NT2/D1 (cell line): ENCODE data around the gene THBS3.
"Not testable (repeated sequence)": the region's sequence is repeated elsewhere in the genome, so short reads cannot be mapped to it uniquely, and the experiment has no call there.

ENCODE experiments used
- DNase-seq: peaks from one replicate; pipeline ENCODE4 v3.0.0-alpha.2; 2011; ENCODE audit warnings: low read depth, low spot score
- H3K27me3 ChIP-seq: 2 replicates; pipeline ENCODE4 v1.6.0; 2011; ENCODE audit warnings: mild to moderate bottlenecking; ENCODE audit not compliant: insufficient read length, insufficient read depth
- H3K36me3 ChIP-seq: 2 replicates; pipeline ENCODE4 v1.6.1; 2011; ENCODE audit warnings: mild to moderate bottlenecking, low read length, mixed read lengths; ENCODE audit not compliant: insufficient read depth, insufficient read length
- H3K4me1 ChIP-seq: 2 replicates; pipeline ENCODE4 v1.5.1; 2011; ENCODE audit not compliant: insufficient read depth, insufficient read length
- H3K4me3 ChIP-seq: 2 replicates; pipeline ENCODE4 v1.5.1; 2011; ENCODE audit warnings: low read depth; ENCODE audit not compliant: insufficient read length
- H3K9ac ChIP-seq: 2 replicates; pipeline ENCODE4 v1.6.0; 2011; ENCODE audit warnings: low read depth; ENCODE audit not compliant: insufficient read length
- H3K9me3 ChIP-seq: 2 replicates; pipeline ENCODE4 v1.5.1; 2011; ENCODE audit warnings: mild to moderate bottlenecking, low read length; ENCODE audit not compliant: insufficient read depth
- SUZ12 ChIP-seq: IDR thresholded peaks from 2 replicates; pipeline ENCODE4 v1.6.1; 2011; ENCODE audit not compliant: insufficient read length, insufficient read depth; ENCODE audit errors: extremely low read depth
- YY1 ChIP-seq: IDR thresholded peaks from 2 replicates; pipeline ENCODE4 v1.6.1; 2011; ENCODE audit not compliant: insufficient read length, insufficient read depth
- ZNF274 ChIP-seq: IDR thresholded peaks from 2 replicates; pipeline ENCODE4 v1.6.1; 2011; ENCODE audit warnings: mild to moderate bottlenecking, low read depth, low read length

Gene THBS3

GRCh38 chr1:155219592-155220031 lies 11.9 kb upstream of the THBS3 start:
- no peak for DNase-seq
- Histone ChIP-seq H3K4me1 (no peaks in the 10 kb centered on the region), H3K9me3 (no peaks in the 10 kb centered on the region), H3K4me3 (no peak overlapping the region), H3K9ac (no peak overlapping the region), H3K27me3 (no peaks in the 10 kb centered on the region), H3K36me3 (peaks cover 50% of the 10 kb centered on the region)
- TF ChIP-seq YY1, result peak; percentile 78
- no peak for TF ChIP-seq SUZ12
- no peak for TF ChIP-seq ZNF274

- TF ChIP-seq ZNF274 (no peak), YY1 (peak; percentile 93), SUZ12 (no peak)
- H3K9ac ChIP-seq, result no peak overlapping the region
Observed at GRCh38 chr1:155218854-155219591, 11.3 kb upstream of the THBS3 start.

GRCh38 chr1:155214702-155215101 lies 7.0 kb upstream of the THBS3 start:
- not testable (repeated sequence) for DNase-seq, H3K4me3 ChIP-seq, H3K27me3 ChIP-seq, H3K4me1 ChIP-seq, H3K9ac ChIP-seq, H3K9me3 ChIP-seq
- peaks cover 56% of the 10 kb centered on the region for H3K36me3 ChIP-seq

More at GRCh38 chr1:155218854-155219591, 11.3 kb upstream of the THBS3 start:
- Histone ChIP-seq H3K9me3 (no peaks in the 10 kb centered on the region), H3K4me1 (no peaks in the 10 kb centered on the region), H3K36me3 (peaks cover 49% of the 10 kb centered on the region), H3K27me3 (no peaks in the 10 kb centered on the region), H3K4me3 (no peak overlapping the region)
- DNase-seq, result no peak

- DNase-seq, H3K9me3 ChIP-seq, H3K4me1 ChIP-seq, H3K9ac ChIP-seq, H3K27me3 ChIP-seq, H3K4me3 ChIP-seq: not testable (repeated sequence)
- H3K36me3 ChIP-seq, result peaks cover 48% of the 10 kb centered on the region
Observed at GRCh38 chr1:155212051-155212440, 4.3 kb upstream of the THBS3 start.

GRCh38 chr1:155211381-155212050 lies 3.8 kb upstream of the THBS3 start:
- not testable (repeated sequence) for H3K9ac ChIP-seq, H3K27me3 ChIP-seq

GRCh38 chr1:155210314-155211104 lies 2.8 kb upstream of the THBS3 start:
- peak overlapping the region; percentile 93 for H3K9ac ChIP-seq
- H3K4me1 ChIP-seq, result no peaks in the 10 kb centered on the region
- TF ChIP-seq SUZ12 (no peak), ZNF274 (no peak), YY1 (no peak)
- no peaks in the 10 kb centered on the region for H3K9me3 ChIP-seq
- peaks cover 41% of the 10 kb centered on the region for H3K36me3 ChIP-seq
- DNase-seq, result no peak
- H3K27me3 ChIP-seq, result no peaks in the 10 kb centered on the region
- no peak overlapping the region for H3K4me3 ChIP-seq

More at GRCh38 chr1:155211381-155212050, 3.8 kb upstream of the THBS3 start:
- H3K9me3 ChIP-seq, DNase-seq, H3K4me3 ChIP-seq, H3K4me1 ChIP-seq: not testable (repeated sequence)
- H3K36me3 ChIP-seq, result peaks cover 45% of the 10 kb centered on the region

GRCh38 chr1:155209312-155209721 lies 1.6 kb upstream of the THBS3 start:
- TF ChIP-seq SUZ12 (no peak), YY1 (no peak), ZNF274 (no peak)
- peaks cover 2% of the 10 kb centered on the region for H3K4me1 ChIP-seq
- peak overlapping the region; percentile 88 for H3K4me3 ChIP-seq
- H3K36me3 ChIP-seq, result peaks cover 41% of the 10 kb centered on the region
- H3K27me3 ChIP-seq, result no peaks in the 10 kb centered on the region
- peak overlapping the region; percentile 93 for H3K9ac ChIP-seq
- H3K9me3 ChIP-seq, result no peaks in the 10 kb centered on the region
- DNase-seq, result no peak
